SK-N-SH (cell line): ENCODE measurements around the gene DNAJC18. TPM values are rescaled to one million over a fixed set of nuclear protein-coding genes. Genes with fewer than 3 reads are reported as not detected.

ENCODE experiments used
- CTCF ChIA-PET: fragments of 300-600, 350-600 bp; formaldehyde crosslinking; extraction: SDS; loops from one replicate; lab custom pipeline; 2021; lab: Yijun Ruan, JAX
- POLR2A ChIA-PET: fragments of 350-600 bp; sonication (Branson Sonifier 250); formaldehyde crosslinking; extraction: SDS; loops from one replicate; lab custom pipeline; 2020; ENCODE audit warnings: antibody characterized with exemption, inconsistent platforms; lab: Yijun Ruan, JAX
- DNase-seq: peaks from one replicate; pipeline ENCODE4 v3.0.0; 2012
- H2AFZ ChIP-seq: fragments of 200-600 bp; sonication (generic); 2 replicates; pipeline ENCODE4 v1.8.1; 2016; ENCODE audit warnings: antibody characterized with exemption, mild to moderate bottlenecking, low read depth
- H3F3A ChIP-seq: fragments of 200-600 bp; sonication (generic); replicated peaks from 2 replicates; pipeline ENCODE3; 2016; ENCODE audit warnings: antibody characterized with exemption, mild to moderate bottlenecking; ENCODE audit not compliant: insufficient read depth
- H3K27ac ChIP-seq, 2 experiments: fragments of 200-500 bp in 1 of 2; fragments of 200-600 bp in 1 of 2; sonication (Bioruptor generic) in 1 of 2; sonication (generic), shearing (Covaris generic) in 1 of 2; 2 replicates each; pipeline versions ENCODE4 v1.5.1 to v1.6.1; 2014 to 2016; ENCODE audit warnings: low read depth in 2 of 2, inconsistent platforms in 1 of 2, low read length in 1 of 2, mild to moderate bottlenecking in 1 of 2, mixed read lengths in 1 of 2
- H3K27me3 ChIP-seq: fragments of 200-600 bp; sonication (generic), shearing (Covaris generic); 2 replicates; pipeline ENCODE4 v1.6.1; 2016; ENCODE audit warnings: mixed run types; ENCODE audit not compliant: insufficient read depth
- H3K36me3 ChIP-seq, 2 experiments: fragments of 200-500 bp in 1 of 2; fragments of 200-600 bp in 1 of 2; sonication (Bioruptor generic) in 1 of 2; sonication (generic) in 1 of 2; replicated peaks in 1 of 2; 2 replicates each; pipeline versions ENCODE3 to v1.5.1; 2014 to 2016; ENCODE audit warnings: low read length in 1 of 2, mild to moderate bottlenecking in 1 of 2; ENCODE audit not compliant: insufficient read depth in 2 of 2, control insufficient read depth in 1 of 2
- H3K4me1 ChIP-seq, 2 experiments: fragments of 200-500 bp in 1 of 2; fragments of 200-600 bp in 1 of 2; sonication (Bioruptor generic) in 1 of 2; sonication (generic), shearing (Covaris generic) in 1 of 2; 2 replicates each; pipeline versions ENCODE4 v1.5.1 to v1.6.1; 2014 to 2016; ENCODE audit warnings: low read depth in 1 of 2, low read length in 1 of 2, mixed run types in 1 of 2; ENCODE audit not compliant: insufficient read depth in 2 of 2, control insufficient read depth in 1 of 2
- H3K4me2 ChIP-seq: fragments of 200-600 bp; sonication (generic), shearing (Covaris generic); 2 replicates; pipeline ENCODE4 v1.6.1; 2017; ENCODE audit warnings: mixed run types
- H3K4me3 ChIP-seq, 2 experiments: fragments of 200-500 bp in 1 of 2; fragments of 200-600 bp in 1 of 2; sonication (Bioruptor generic) in 1 of 2; sonication (generic), shearing (Covaris generic) in 1 of 2; 2 replicates each; pipeline versions ENCODE4 v1.5.1 to v1.8.1; 2014 to 2016; ENCODE audit warnings: low read depth in 2 of 2, inconsistent platforms in 1 of 2, low read length in 1 of 2, mild to moderate bottlenecking in 1 of 2, mixed read lengths in 1 of 2, moderate library complexity in 1 of 2
- H3K79me2 ChIP-seq: fragments of 200-600 bp; sonication (generic); 2 replicates; pipeline ENCODE4 v1.8.1; 2017; ENCODE audit warnings: mild to moderate bottlenecking; ENCODE audit not compliant: insufficient read depth
- H3K9ac ChIP-seq: fragments of 200-600 bp; sonication (generic); 2 replicates; pipeline ENCODE4 v1.6.1; 2017; ENCODE audit warnings: mixed run types
- H3K9me2 ChIP-seq: fragments of 200-600 bp; sonication (generic); 2 replicates; pipeline ENCODE4 v1.6.1; 2017; ENCODE audit warnings: mixed run types
- H3K9me3 ChIP-seq: fragments of 200-600 bp; sonication (generic); 2 replicates; pipeline ENCODE4 v1.6.1; 2017; ENCODE audit warnings: mixed run types, mild to moderate bottlenecking, moderate library complexity
- H4K20me1 ChIP-seq: fragments of 200-600 bp; sonication (generic); 2 replicates; pipeline ENCODE4 v1.6.1; 2017; ENCODE audit warnings: mild to moderate bottlenecking, mixed run types; ENCODE audit not compliant: insufficient read depth
- ELF1 ChIP-seq: IDR thresholded peaks from 2 replicates; pipeline ENCODE4 v1.4.0; 2012
- EP300 ChIP-seq, 2 experiments: IDR thresholded peaks; 2 replicates each; pipeline versions ENCODE4 v1.4.0 to v1.6.1; 2012; ENCODE audit warnings: borderline replicate concordance in 1 of 2, low read depth in 1 of 2, low read length in 1 of 2
- EZH2phosphoT487 ChIP-seq: fragments of 200-600 bp; sonication (generic); IDR thresholded peaks from 2 replicates; pipeline ENCODE4 v1.6.1; 2017; ENCODE audit warnings: low read depth, mixed run types, mild to moderate bottlenecking, antibody characterized with exemption, moderate library complexity, borderline replicate concordance
- FOSL2 ChIP-seq: IDR thresholded peaks from 2 replicates; pipeline ENCODE4 v1.4.0; 2012; ENCODE audit warnings: low read depth, mild to moderate bottlenecking, moderate library complexity, borderline replicate concordance
- FOXJ3 ChIP-seq: sonication (generic); formaldehyde crosslinking; IDR thresholded peaks from 2 replicates; pipeline ENCODE4 v1.5.1; 2020; ENCODE audit warnings: mild to moderate bottlenecking, missing genetic modification reagents
- FOXM1 ChIP-seq: IDR thresholded peaks from 2 replicates; pipeline ENCODE4 v1.4.0; 2012; ENCODE audit warnings: low read depth, mild to moderate bottlenecking
- GABPA ChIP-seq: IDR thresholded peaks from 2 replicates; pipeline ENCODE4 v1.4.0; 2012; ENCODE audit warnings: low read depth, mild to moderate bottlenecking
- JUND ChIP-seq: IDR thresholded peaks from 2 replicates; pipeline ENCODE4 v1.4.0; 2012
- POLR2AphosphoS5 ChIP-seq: IDR thresholded peaks from 2 replicates; pipeline ENCODE4 v1.6.1; 2012; ENCODE audit warnings: low read depth, low read length
- RAD21 ChIP-seq: IDR thresholded peaks from 2 replicates; pipeline ENCODE4 v1.6.1; 2012; ENCODE audit warnings: mild to moderate bottlenecking, low read length
- RCOR1 ChIP-seq: fragments of 150-350 bp; IDR thresholded peaks from 2 replicates; pipeline ENCODE4 v1.6.1; 2017; ENCODE audit warnings: antibody characterized with exemption, low read length
- RFX5 ChIP-seq: IDR thresholded peaks from 2 replicates; pipeline ENCODE4 v1.6.1; 2012; ENCODE audit warnings: mild to moderate bottlenecking, improper control_type of control experiment, low read length
- RXRA ChIP-seq: IDR thresholded peaks from 2 replicates; pipeline ENCODE4 v1.4.0; 2012; ENCODE audit warnings: low read depth, mild to moderate bottlenecking, borderline replicate concordance
- SIN3A ChIP-seq: IDR thresholded peaks from 2 replicates; pipeline ENCODE4 v1.6.1; 2012; ENCODE audit warnings: low read depth, mild to moderate bottlenecking, low read length, moderate library complexity, borderline replicate concordance
- SMC3 ChIP-seq: IDR thresholded peaks from 2 replicates; pipeline ENCODE4 v1.6.1; 2012; ENCODE audit warnings: low read depth, low read length, improper control_type of control experiment
- TAF1 ChIP-seq: IDR thresholded peaks from 2 replicates; pipeline ENCODE4 v1.6.1; 2012; ENCODE audit warnings: low read depth, mild to moderate bottlenecking, low read length, moderate library complexity, borderline replicate concordance
- TCF12 ChIP-seq: IDR thresholded peaks from 2 replicates; pipeline ENCODE4 v1.4.0; 2012
- TEAD4 ChIP-seq: IDR thresholded peaks from 2 replicates; pipeline ENCODE4 v1.4.0; 2012; ENCODE audit warnings: mild to moderate bottlenecking, borderline replicate concordance; ENCODE audit not compliant: insufficient read depth
- YY1 ChIP-seq: IDR thresholded peaks from 2 replicates; pipeline ENCODE4 v1.4.0; 2012; ENCODE audit warnings: low read depth, mild to moderate bottlenecking
- WGBS: methylation state at CpG from one replicate; pipeline ENCODE4 v1.1.6; 2017; ENCODE audit warnings: low lambda C conversion rate; 5-methylcytosine and 5-hydroxymethylcytosine counted together
- polyA plus RNA-seq, 3 experiments: library from polyadenylated mRNA; depleted of rRNA; stranded (reverse); fragments of >200 nt; gene quantifications; 2 replicates each; pipeline ENCODE4 v1.2.3, GENCODE V29; 2012
- TF ChIP-seq, protein P1 (sequence below): IDR thresholded peaks from 2 replicates; pipeline ENCODE4; 2012
- TF ChIP-seq, protein P2 (sequence below): IDR thresholded peaks from 2 replicates; pipeline ENCODE4 v1.4.0; 2012; ENCODE audit warnings: low read depth, borderline replicate concordance
- TF ChIP-seq, protein P3 (sequence below): fragments of 200-600 bp; sonication (generic); IDR thresholded peaks from 2 replicates; pipeline ENCODE4 v1.6.1; 2017; ENCODE audit warnings: antibody characterized with exemption, mild to moderate bottlenecking, moderate library complexity
- TF ChIP-seq, protein P4 (sequence below): fragments of 150-350 bp; IDR thresholded peaks from 2 replicates; pipeline ENCODE4 v1.6.1; 2017; ENCODE audit warnings: antibody characterized with exemption, low read length, low read depth, borderline replicate concordance
- TF ChIP-seq, protein P5 (sequence below): fragments of 150-350 bp; IDR thresholded peaks from 2 replicates; pipeline ENCODE4 v1.6.1; 2016; ENCODE audit warnings: mild to moderate bottlenecking, low read depth, low read length
- TF ChIP-seq, protein P6 (sequence below): IDR thresholded peaks from 2 replicates; pipeline ENCODE4 v1.4.0; 2012; ENCODE audit warnings: low read depth

DNAJC18 gene
- polyA plus RNA-seq, 1 of the 3 experiments (the other 2 are of a cell fraction): 7.4 TPM

DNA sequence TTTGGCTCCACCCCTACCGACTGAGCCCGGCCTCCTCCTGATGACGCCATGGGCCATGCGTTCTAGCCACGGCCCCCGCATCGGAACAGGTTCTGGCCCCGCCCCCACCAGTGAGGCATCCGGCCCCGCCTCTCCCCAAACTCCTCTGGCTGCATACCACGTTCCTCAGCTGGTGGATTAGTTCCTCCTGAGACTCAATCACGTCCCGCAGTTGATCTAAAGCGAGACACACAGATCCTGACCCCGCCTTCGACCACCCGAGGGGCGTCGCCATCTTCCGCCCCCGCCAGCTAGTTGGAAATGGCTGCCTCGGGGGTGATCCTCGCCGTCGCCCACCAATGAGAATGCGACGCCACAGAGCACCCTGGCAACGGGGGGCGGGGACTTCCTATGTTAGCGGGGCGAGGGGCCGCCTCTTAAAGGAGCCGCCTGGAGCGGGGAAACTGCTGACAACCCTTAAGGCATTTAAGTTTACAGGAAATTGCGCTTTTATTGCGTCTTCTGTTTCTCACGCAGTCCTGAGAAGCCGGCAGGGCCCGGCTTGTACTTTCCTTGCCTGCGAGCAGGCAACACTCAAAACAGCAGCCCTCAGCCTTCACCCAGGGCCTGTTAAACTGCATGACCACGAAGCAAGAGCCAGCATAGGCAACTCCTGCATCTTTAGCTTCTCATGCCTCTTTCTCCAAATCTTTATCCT, 35.4 kb downstream of the DNAJC18 start, which contains the start of gene SPATA24:
Gene SPATA24 (minus strand): TSS at position 303 of the 697 bp plus-strand sequence. CDS start 29 bp downstream, at position 274.
- H2AFZ ChIP-seq: peak within 1 kb of the TSS; percentile 82
- peak within 1 kb of the TSS; percentile 57 to 66 for H3K4me3 ChIP-seq
- peaks cover 8% of the 10 kb centered on the region for H3F3A ChIP-seq
- H3K9me2 ChIP-seq: no peaks in the 10 kb centered on the region
- peaks cover 0 to 13% of the 10 kb centered on the region in 2 experiments; a peak in 1 of 4 replicates for H3K4me1 ChIP-seq
- H3K4me2 ChIP-seq: peak within 1 kb of the TSS; percentile 76
- DNase-seq: peak; percentile 95
- peak within 1 kb of the TSS; percentile 94 to 95 for H3K27ac ChIP-seq
- H3K36me3 ChIP-seq: peaks cover 0 to 2% of the 10 kb centered on the region in 2 experiments
- H3K9me3 ChIP-seq: no peaks in the 10 kb centered on the region
- H3K79me2 ChIP-seq: no peaks in the 10 kb centered on the region
- H4K20me1 ChIP-seq: no peaks in the 10 kb centered on the region
- no peaks in the 10 kb centered on the region for H3K27me3 ChIP-seq
- ChIA-PET CTCF (interaction anchor here (0.6 to 3.4 kb wide), 7 partner anchors 11 to 940 kb away, joined by 3 to 29 read pairs (median 7); partner anchors contain the start of genes DNAJC18, MZB1 and PROB1), POLR2A (interaction anchor here (0.5 to 1.1 kb wide), 6 partner anchors 10 to 301 kb away, joined by 3 to 5 read pairs (median 4); partner anchors contain the start of genes DNAJC18 and PROB1)
- WGBS: 4% methylated on average over 21 of the region's 41 CpGs
- peak within 1 kb of the TSS; percentile 74 for H3K9ac ChIP-seq
- TF ChIP-seq FOSL2: no peak
- TF ChIP-seq RAD21: no peak
- peak; percentile 40; the same call in 1 of the 2 replicates for TF ChIP-seq GABPA
- TF ChIP-seq RFX5: no peak
- TF ChIP-seq RXRA: no peak
- TF ChIP-seq, protein P1, sequence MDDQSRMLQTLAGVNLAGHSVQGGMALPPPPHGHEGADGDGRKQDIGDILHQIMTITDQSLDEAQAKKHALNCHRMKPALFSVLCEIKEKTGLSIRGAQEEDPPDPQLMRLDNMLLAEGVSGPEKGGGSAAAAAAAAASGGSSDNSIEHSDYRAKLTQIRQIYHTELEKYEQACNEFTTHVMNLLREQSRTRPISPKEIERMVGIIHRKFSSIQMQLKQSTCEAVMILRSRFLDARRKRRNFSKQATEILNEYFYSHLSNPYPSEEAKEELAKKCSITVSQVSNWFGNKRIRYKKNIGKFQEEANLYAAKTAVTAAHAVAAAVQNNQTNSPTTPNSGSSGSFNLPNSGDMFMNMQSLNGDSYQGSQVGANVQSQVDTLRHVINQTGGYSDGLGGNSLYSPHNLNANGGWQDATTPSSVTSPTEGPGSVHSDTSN: peak; percentile 39; the same call in 1 of the 2 replicates
- TF ChIP-seq, protein P2, sequence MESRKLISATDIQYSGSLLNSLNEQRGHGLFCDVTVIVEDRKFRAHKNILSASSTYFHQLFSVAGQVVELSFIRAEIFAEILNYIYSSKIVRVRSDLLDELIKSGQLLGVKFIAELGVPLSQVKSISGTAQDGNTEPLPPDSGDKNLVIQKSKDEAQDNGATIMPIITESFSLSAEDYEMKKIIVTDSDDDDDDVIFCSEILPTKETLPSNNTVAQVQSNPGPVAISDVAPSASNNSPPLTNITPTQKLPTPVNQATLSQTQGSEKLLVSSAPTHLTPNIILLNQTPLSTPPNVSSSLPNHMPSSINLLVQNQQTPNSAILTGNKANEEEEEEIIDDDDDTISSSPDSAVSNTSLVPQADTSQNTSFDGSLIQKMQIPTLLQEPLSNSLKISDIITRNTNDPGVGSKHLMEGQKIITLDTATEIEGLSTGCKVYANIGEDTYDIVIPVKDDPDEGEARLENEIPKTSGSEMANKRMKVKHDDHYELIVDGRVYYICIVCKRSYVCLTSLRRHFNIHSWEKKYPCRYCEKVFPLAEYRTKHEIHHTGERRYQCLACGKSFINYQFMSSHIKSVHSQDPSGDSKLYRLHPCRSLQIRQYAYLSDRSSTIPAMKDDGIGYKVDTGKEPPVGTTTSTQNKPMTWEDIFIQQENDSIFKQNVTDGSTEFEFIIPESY: no peak
- peak; percentile 59; the same call in 1 of the 2 replicates for TF ChIP-seq ELF1
- TF ChIP-seq FOXM1: no peak
- no peak for TF ChIP-seq TEAD4
- TF ChIP-seq TCF12: no peak
- TF ChIP-seq RCOR1: no peak
- no peak for TF ChIP-seq POLR2AphosphoS5
- TF ChIP-seq TAF1: peak; percentile 37; the same call in 1 of the 2 replicates
- TF ChIP-seq YY1: peak; percentile 91
- TF ChIP-seq EP300 (IDR thresholded peaks at IDR 0.05; ENCODE audit: borderline replicate concordance in 1 of 2, low read depth in 1 of 2, low read length in 1 of 2): no peak
- TF ChIP-seq, protein P3, sequence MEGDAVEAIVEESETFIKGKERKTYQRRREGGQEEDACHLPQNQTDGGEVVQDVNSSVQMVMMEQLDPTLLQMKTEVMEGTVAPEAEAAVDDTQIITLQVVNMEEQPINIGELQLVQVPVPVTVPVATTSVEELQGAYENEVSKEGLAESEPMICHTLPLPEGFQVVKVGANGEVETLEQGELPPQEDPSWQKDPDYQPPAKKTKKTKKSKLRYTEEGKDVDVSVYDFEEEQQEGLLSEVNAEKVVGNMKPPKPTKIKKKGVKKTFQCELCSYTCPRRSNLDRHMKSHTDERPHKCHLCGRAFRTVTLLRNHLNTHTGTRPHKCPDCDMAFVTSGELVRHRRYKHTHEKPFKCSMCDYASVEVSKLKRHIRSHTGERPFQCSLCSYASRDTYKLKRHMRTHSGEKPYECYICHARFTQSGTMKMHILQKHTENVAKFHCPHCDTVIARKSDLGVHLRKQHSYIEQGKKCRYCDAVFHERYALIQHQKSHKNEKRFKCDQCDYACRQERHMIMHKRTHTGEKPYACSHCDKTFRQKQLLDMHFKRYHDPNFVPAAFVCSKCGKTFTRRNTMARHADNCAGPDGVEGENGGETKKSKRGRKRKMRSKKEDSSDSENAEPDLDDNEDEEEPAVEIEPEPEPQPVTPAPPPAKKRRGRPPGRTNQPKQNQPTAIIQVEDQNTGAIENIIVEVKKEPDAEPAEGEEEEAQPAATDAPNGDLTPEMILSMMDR: no peak
- TF ChIP-seq JUND: no peak
- TF ChIP-seq, protein P4, sequence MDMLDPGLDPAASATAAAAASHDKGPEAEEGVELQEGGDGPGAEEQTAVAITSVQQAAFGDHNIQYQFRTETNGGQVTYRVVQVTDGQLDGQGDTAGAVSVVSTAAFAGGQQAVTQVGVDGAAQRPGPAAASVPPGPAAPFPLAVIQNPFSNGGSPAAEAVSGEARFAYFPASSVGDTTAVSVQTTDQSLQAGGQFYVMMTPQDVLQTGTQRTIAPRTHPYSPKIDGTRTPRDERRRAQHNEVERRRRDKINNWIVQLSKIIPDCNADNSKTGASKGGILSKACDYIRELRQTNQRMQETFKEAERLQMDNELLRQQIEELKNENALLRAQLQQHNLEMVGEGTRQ: no peak
- TF ChIP-seq, protein P5, sequence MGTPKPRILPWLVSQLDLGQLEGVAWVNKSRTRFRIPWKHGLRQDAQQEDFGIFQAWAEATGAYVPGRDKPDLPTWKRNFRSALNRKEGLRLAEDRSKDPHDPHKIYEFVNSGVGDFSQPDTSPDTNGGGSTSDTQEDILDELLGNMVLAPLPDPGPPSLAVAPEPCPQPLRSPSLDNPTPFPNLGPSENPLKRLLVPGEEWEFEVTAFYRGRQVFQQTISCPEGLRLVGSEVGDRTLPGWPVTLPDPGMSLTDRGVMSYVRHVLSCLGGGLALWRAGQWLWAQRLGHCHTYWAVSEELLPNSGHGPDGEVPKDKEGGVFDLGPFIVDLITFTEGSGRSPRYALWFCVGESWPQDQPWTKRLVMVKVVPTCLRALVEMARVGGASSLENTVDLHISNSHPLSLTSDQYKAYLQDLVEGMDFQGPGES: peak; percentile 27; the same call in 1 of the 2 replicates
- TF ChIP-seq FOXJ3 (CRISPR knock-in tag): no peak
- no peak for TF ChIP-seq SMC3
- TF ChIP-seq EZH2phosphoT487: no peak
- 0 out of 2 replicates have a peak, but pooled peaks have one; percentile 11 for TF ChIP-seq SIN3A
- TF ChIP-seq, protein P6, sequence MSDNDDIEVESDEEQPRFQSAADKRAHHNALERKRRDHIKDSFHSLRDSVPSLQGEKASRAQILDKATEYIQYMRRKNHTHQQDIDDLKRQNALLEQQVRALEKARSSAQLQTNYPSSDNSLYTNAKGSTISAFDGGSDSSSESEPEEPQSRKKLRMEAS: peak; percentile 88; the same call in 1 of the 2 replicates
